AG09319 (cell line): ENCODE data around the gene UHRF2.

Experiments used
- DNase-seq: peaks from one replicate; pipeline ENCODE4 v3.0.0-alpha.2; 2010; ENCODE audit warnings: low read depth; ENCODE audit errors: extremely low read depth
- TF ChIP-seq, protein P1 (sequence below): IDR thresholded peaks from 2 replicates; pipeline ENCODE4 v1.5.1; 2011; ENCODE audit warnings: low read depth, mild to moderate bottlenecking, inconsistent platforms, low read length, moderate library complexity

The UHRF2 gene

DNA sequence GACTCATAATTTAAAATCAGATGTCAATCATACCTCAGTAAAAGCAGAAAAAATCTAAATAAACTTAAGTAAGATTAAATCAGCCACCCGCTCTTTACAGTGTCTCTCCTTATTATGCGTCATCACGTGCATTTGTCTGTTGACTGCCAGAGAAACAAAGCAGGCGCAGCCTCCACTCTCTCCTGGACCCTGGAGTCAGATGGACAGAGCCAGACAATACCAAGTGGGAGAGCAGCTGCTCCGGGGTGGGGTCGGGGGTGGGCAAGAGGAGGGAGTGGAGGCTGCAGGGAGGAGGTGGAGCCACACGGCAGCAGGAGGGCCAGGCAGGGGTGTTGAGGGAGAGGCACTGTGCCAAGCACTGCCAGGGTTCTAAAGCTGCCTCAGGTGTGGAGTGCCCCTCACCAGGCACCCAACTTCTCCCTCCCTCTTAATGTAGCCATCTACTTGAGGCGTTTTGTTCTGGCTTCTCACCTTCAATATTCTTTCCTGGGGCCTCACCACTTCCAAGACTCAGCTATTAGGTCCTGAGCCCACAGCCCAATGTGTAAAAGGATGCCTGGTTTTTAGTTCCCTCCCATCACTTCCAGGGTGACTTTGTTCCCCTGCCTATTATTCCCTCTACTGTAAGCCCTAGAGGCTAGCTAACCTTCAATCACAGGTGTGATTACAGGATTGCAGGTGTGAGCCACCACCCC is 136.3 kb downstream of the UHRF2 start:
- DNase-seq, result no peak
- TF ChIP-seq, protein P1, sequence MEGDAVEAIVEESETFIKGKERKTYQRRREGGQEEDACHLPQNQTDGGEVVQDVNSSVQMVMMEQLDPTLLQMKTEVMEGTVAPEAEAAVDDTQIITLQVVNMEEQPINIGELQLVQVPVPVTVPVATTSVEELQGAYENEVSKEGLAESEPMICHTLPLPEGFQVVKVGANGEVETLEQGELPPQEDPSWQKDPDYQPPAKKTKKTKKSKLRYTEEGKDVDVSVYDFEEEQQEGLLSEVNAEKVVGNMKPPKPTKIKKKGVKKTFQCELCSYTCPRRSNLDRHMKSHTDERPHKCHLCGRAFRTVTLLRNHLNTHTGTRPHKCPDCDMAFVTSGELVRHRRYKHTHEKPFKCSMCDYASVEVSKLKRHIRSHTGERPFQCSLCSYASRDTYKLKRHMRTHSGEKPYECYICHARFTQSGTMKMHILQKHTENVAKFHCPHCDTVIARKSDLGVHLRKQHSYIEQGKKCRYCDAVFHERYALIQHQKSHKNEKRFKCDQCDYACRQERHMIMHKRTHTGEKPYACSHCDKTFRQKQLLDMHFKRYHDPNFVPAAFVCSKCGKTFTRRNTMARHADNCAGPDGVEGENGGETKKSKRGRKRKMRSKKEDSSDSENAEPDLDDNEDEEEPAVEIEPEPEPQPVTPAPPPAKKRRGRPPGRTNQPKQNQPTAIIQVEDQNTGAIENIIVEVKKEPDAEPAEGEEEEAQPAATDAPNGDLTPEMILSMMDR, result no peak

DNA sequence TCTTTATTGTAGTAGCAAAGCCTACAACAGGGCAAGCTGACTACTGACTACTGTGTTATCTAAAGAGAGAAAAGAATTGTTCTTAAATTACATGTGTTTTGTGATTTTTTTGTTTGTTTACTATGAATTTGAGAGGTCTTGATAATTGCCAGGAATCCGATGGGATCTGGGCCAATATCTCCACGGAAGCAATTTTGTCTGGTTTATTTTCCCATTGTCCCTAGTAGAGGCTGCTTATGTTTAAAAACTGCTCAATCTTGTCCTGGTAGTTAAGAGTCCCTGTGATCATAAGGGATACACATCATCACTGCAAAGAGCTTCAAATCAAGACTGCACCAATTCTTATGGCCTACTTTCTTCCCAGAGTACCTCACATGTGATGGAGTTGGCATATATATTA is 138.1 kb downstream of the UHRF2 start:
- DNase-seq, result no peak
- TF ChIP-seq, protein P1, result no peak

DNA sequence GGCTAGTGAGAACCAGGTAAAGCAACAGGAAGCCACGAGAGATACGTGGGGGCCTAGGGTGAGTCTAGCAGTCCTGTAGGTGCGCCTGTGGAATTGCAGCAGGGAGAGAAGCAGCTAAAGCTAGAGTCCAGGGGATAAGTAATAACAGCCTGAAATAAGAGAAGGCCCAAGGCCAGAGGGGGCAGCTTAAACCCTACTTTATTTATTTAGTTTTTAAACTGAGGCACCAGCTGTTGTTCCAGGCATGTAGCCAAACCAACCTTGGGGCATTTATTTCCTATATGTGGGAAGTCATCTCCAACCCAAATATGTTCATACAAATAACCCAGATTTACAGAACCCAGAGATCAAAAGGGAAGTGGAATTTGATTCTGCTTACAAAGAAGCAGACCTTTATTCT is 139.0 kb downstream of the UHRF2 start:
- TF ChIP-seq, protein P1, result peak; percentile 14; the same call in 1 of the 2 replicates
- peak; percentile 45 for DNase-seq

DNA sequence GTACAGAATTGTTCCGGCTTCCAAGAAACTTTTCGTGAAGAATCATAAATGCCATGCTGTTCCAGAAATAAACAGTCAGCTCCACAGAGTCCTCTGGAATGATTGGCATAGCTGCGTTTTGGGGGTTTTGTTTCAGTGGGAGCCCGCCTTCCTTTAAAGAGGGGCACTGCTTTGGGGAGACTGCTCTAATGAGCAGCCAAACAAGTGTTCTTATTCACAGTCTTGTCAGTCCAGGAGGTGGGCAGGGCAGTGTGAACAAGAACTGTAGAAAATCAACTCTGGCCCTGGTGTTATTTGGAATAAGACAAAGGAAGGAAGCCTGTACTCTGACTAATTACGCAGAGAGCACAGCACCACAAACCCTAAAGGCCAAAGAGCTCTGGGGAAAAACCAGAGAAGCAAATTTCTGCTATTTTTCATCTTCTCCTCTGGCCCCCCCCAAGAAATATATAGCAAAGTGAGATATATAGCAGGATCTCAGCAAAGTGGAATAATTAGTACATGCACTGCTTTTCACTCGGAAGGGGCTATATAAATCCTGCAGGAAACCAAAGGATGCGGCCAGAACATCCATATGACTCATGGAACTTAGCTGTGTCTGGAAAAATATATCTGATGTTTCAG is 139.6 kb downstream of the UHRF2 start:
- TF ChIP-seq, protein P1, result no peak
- no peak for DNase-seq

DNA sequence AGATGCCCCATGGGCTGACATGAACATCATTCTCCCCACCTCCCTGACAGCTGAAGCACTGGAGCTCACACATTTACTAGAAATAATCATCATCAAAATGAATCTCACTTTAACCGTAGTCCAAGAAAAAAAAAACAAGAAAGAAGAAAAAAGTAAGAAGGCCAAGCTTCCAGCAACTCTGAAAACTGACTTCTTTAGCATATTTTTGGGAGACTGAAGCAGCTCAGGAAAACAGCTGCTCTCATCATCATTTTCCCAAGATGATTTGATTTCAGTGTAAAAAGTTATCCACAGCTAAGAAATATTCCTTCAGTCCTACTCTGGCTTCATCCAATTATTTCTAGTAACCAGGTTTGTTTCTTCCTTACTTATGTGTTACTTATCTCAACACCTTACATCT is 140.9 kb downstream of the UHRF2 start:
- TF ChIP-seq, protein P1, result no peak
- no peak for DNase-seq
